ENCODE results near the gene RAP1GAP2.
"Not testable (repeated sequence)": the region's sequence is repeated elsewhere in the genome, so short reads cannot be mapped to it uniquely, and the experiment has no call there.

RAP1GAP2 gene

GRCh38 chr17:2978991-2979390 lies 182.8 kb downstream of the RAP1GAP2 start:
- no peak for DNase-seq

GRCh38 chr17:2980211-2980903 lies 184.1 kb downstream of the RAP1GAP2 start:
- no peak for DNase-seq

GRCh38 chr17:2980904-2981246 lies 184.6 kb downstream of the RAP1GAP2 start:
- DNase-seq, result no peak

- no peak for DNase-seq
These were observed 185.1 kb downstream of the RAP1GAP2 start for GRCh38 chr17:2981325-2981724.

GRCh38 chr17:2982854-2983253 lies 186.6 kb downstream of the RAP1GAP2 start:
- DNase-seq, result no peak

GRCh38 chr17:2983255-2983654 lies 187.0 kb downstream of the RAP1GAP2 start:
- no peak for DNase-seq

- DNase-seq, result no peak
These were observed 189.1 kb downstream of the RAP1GAP2 start for GRCh38 chr17:2985318-2985717.

GRCh38 chr17:2986925-2987324 lies 190.7 kb downstream of the RAP1GAP2 start:
- DNase-seq, result no peak

- DNase-seq, result not testable (repeated sequence)
These were observed 193.2 kb downstream of the RAP1GAP2 start for GRCh38 chr17:2989396-2989795.

- no peak for DNase-seq
These were observed 193.6 kb downstream of the RAP1GAP2 start for GRCh38 chr17:2989855-2990254.

GRCh38 chr17:2990396-2990795 lies 194.2 kb downstream of the RAP1GAP2 start:
- DNase-seq, result peak; percentile 96

GRCh38 chr17:2991396-2992180 lies 195.3 kb downstream of the RAP1GAP2 start:
- not testable (repeated sequence) for DNase-seq

- DNase-seq, result no peak
These were observed 198.2 kb downstream of the RAP1GAP2 start for GRCh38 chr17:2994441-2994840.

GRCh38 chr17:2995377-2995776 lies 199.1 kb downstream of the RAP1GAP2 start:
- DNase-seq, result no peak

- no peak for DNase-seq
These were observed 199.9 kb downstream of the RAP1GAP2 start for GRCh38 chr17:2995886-2996809.

- DNase-seq, result no peak
These were observed 200.8 kb downstream of the RAP1GAP2 start for GRCh38 chr17:2996810-2997670.

GRCh38 chr17:2998469-2998901 lies 202.2 kb downstream of the RAP1GAP2 start:
- DNase-seq, result not testable (repeated sequence)

GRCh38 chr17:3002538-3003295 lies 206.5 kb downstream of the RAP1GAP2 start:
- DNase-seq, result no peak

GRCh38 chr17:3003296-3004149 lies 207.3 kb downstream of the RAP1GAP2 start:
- DNase-seq, result peak; percentile 50

- peak; percentile 88 for DNase-seq
These were observed 208.0 kb downstream of the RAP1GAP2 start for GRCh38 chr17:3004150-3004801.
